Daoy (cell line): ENCODE data around the gene KAT14. TPM values are rescaled to one million over a fixed set of nuclear protein-coding genes. Genes with fewer than 3 reads are reported as not detected.
"Not testable (repeated sequence)": the region's sequence is repeated elsewhere in the genome, so short reads cannot be mapped to it uniquely, and the experiment has no call there.

Source experiments
- DNase-seq: peaks from one replicate; pipeline ENCODE4 v3.0.0-alpha.2; 2015; ENCODE audit warnings: low read depth
- total RNA-seq: library from RNA; depleted of rRNA; stranded (reverse); fragments of >200 nt; shearing (Covaris generic); gene quantifications from 2 replicates; pipeline ENCODE4 v1.2.3, GENCODE V29; 2014

KAT14 gene
- total RNA-seq, 1 experiment from 2014 or later: 14.5 TPM

DNA sequence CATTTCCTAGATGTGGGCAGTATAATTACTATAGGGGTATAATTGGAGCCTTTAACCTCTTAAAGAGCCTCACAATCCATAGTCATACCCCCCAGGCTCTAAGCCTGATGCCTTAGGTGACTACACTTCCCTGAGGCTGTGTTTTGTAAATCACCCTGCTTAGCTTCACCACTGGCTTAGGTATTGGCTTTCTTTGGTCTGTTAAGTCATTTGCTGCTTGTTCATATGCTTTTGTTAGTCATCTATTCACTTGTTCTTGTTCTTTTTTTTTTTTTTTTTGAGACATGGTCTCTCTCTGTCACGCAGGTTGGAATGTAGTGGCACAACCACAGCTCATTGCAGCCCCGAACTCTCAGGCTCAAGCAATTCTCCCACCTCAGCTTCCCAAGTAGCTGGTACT lies 26.7 kb downstream of the KAT14 start:
- peak; percentile 57 for DNase-seq

GRCh38 chr20:18165553-18165952 lies 27.9 kb downstream of the KAT14 start:
- DNase-seq: no peak

DNA sequence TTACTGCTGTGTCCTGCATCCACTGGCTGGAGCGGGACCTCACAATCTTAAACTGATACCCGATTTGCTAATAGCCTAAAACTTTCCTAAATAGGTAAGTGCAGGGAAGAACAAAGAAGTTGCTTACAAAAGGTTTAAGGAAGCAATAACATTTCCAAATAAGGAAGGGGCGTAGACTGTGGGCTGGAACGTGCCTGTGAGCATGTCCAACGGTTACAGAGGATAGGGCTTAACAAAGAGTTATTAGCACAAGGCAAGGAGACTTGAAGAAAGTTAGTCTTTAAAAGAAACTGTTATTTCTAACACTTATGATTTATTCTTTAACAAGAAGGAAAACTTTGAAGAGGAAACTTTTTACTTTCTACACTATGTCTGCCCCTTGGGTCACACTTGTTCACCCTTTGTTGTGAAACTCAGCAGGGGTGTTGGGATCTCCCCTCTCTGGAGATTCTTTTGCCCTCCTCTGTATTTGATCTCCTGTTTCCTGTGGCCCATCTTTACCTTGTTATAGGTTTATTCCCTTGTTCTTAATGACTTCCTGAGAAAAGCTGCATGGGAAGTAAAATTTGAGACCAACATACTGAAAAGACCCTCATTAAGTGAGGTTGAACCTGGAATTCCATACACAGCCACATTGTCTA lies 28.7 kb downstream of the KAT14 start:
- no peak for DNase-seq

GRCh38 chr20:18166950-18167349 lies 29.3 kb downstream of the KAT14 start:
- DNase-seq: no peak

- no peak for DNase-seq
Observed at GRCh38 chr20:18172379-18172778, 34.7 kb downstream of the KAT14 start.

DNA sequence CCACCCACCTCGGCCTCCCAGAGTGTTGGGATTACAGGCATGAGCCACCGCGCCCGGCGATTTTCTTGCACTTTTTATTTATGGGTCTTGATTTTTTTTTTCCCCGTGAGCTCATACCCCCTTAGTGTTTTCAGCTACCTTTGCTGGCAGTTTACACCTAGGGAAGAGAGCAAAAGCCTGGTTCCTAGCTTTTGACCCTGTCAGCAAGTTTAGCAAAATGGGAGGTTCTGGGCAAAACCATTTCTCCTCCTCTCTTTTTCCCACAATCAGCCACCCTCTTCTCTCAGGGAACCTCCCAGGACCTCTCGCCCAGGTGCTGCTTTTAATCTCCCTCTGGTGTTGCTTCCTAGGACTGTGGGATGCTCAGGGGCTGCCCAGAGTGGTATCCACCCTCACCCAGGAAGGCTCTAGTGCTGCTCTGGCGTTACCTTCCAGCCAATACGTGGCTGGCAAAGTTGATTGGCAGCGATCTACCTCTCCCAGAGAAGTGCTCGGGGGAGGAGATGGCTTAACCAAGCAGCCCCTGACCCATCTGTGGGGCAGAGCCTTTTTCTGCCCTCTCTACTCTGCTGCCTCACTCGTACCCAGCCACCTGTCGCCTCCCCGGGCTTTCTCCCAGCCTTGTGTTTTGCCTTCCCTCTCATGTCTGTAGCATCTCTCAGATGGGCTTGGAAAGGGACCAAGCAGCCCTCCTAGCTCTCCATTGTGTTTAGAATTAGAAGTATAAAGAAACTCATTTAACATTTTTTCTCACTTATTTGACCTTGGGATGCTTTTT lies 37.4 kb downstream of the KAT14 start:
- no peak for DNase-seq

DNA sequence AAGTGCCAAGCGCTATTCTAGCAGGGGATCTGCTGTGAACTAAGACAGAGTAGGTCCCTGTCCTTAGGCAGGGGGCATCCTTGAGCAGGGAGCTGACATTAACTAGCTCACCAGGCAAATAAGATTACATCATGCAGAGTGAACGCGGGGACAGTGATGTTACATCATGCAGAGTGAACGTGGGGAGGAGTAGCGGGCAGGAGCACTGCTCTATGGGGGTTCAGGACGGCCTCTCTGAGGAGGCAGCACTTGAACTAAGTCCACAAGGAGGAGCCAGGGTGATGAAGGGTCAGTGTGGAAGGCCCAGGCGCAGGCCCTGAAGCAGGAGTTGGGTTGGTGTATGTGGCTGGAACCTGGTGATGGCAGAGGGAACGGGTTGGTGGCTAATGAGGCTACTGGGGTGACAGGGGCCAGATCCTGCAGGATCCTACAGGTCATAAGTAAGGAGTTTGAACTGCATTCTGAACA lies 38.7 kb downstream of the KAT14 start:
- DNase-seq: no peak

DNA sequence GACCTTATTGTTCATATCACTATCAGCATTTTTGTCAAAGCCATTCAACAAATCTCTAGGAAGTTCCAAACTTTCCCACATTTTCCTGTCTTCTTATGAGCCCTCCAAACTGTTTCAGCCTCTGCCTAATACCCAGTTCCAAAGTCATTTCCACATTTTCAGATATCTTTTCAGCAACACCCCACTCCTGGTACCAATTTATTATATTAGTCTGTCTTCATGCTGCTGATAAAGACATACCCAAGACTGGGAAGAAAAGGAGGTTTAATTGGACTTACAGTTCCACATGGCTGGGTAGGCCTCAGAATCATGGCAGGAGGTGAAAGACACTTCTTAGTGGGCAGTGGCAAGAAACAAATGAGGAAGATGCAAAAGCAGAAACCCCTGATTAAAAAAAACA lies 42.7 kb downstream of the KAT14 start:
- not testable (repeated sequence) for DNase-seq

GRCh38 chr20:18180815-18181214 lies 43.2 kb downstream of the KAT14 start:
- no peak for DNase-seq

- no peak for DNase-seq
Observed at GRCh38 chr20:18187020-18187419, 49.4 kb downstream of the KAT14 start.

GRCh38 chr20:18188434-18188833 lies 50.8 kb downstream of the KAT14 start:
- no peak for DNase-seq

- DNase-seq: no peak
Observed at GRCh38 chr20:18190338-18191233, 52.9 kb downstream of the KAT14 start.

GRCh38 chr20:18191306-18191705 lies 53.6 kb downstream of the KAT14 start:
- DNase-seq: no peak

- not testable (repeated sequence) for DNase-seq
Observed at GRCh38 chr20:18194461-18194860, 56.8 kb downstream of the KAT14 start.

DNA sequence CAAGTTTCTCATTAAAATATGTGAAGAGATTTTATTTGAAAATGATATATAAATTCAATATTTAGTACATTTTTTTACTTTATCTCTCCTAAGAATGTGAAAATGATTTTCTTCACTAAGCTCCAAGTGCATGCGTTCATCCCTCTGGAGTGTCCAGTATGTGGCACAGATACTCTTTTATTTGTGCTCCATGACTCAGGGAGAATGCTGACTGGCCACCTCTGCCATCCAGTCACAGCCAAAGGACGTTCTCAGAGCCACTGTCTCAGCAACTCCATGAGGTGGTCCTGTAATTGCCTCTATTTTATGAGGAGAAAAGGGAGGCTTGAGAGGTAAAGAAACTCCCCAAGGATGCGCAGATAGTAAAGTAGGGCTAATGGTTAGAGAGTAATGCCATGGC lies 58.3 kb downstream of the KAT14 start:
- no peak for DNase-seq

- DNase-seq: peak; percentile 7
Observed at GRCh38 chr20:18197382-18198070, 59.9 kb downstream of the KAT14 start.

GRCh38 chr20:18202966-18203365 lies 65.3 kb downstream of the KAT14 start:
- DNase-seq: no peak

- not testable (repeated sequence) for DNase-seq
Observed at GRCh38 chr20:18203700-18204099, 66.0 kb downstream of the KAT14 start.

- DNase-seq: no peak
Observed at GRCh38 chr20:18213002-18213401, 75.3 kb downstream of the KAT14 start.

GRCh38 chr20:18215566-18215965 lies 77.9 kb downstream of the KAT14 start:
- no peak for DNase-seq

DNA sequence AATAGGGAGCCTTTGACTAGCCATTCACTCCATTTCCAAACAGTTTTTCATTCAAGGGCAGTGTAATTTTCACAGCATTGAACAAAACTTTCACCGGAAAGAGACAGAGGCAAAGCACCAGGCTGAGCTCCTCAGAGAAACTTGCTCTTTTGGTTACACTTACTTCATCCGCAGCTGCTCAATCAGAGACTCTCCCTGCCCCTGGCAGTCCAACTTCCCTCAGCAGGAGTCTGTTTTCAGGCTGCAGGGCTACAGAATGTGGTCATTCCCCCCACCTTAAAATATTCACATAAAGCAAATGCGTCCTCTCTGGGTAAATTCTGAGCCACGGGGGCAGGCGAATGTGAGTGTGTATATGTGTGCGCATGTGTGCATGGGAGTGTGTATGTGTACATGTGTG lies 80.6 kb downstream of the KAT14 start:
- no peak for DNase-seq

DNA sequence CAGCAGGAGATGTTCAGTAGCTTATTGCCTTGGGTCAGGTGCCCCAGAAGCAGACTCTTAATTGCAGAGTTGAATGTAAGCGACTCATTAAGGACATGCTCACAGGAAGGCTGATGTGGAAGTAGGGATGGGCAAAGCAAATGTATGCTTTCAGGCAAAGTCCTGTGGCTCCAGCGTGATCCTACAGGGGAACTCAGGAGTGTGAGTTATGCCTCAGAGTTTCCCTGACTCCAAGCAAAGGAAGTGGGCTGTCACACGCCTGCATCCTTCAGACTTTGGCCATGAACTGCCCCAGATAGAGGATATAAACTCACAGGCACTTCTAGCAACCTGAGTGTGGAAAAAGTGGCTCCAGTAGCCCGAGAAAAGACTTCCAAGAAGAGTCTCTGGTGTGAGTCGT lies 85.7 kb downstream of the KAT14 start:
- peak; percentile 5 for DNase-seq
